ENCODE results near the gene ACACB.

ACACB gene

DNA sequence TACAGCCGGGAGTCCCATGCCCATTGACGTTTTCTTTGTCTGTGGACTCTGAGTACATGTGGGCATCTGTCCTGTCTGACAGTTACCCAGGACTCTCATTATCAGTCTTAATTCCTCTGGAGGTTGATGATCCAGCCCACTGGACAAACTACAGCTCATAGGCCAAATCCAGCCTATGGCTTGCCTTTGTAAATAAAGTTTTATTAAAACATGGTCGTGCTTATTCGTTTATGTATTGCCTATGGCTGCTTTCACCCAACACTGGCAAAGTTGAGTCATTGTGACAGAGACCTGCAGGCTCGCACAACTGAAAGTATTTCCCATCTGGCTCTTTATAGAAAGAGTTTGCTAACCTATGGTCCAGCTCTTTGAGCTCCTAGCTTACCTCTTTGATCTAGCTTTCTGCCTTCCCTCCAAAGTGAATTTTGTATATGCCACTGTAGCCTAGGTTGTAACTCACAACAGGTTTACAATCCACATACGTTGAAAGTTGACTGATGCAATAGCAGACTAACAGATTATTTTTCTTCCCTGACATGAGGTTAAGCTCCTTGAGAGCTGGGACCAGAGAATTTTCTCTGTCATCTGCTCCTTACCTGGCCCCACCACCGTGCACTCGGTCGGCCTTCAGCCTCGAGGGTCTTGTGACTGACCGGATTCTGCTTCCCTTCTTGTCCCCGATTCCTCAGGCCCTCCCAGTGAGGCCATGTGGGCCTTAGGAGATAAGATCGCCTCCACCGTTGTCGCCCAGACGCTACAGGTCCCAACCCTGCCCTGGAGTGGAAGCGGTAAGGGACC lies 57.3 kb downstream of the ACACB start:
- DNase-seq (ENCODE audit: low read depth in 2 of 2), result no peak

DNA sequence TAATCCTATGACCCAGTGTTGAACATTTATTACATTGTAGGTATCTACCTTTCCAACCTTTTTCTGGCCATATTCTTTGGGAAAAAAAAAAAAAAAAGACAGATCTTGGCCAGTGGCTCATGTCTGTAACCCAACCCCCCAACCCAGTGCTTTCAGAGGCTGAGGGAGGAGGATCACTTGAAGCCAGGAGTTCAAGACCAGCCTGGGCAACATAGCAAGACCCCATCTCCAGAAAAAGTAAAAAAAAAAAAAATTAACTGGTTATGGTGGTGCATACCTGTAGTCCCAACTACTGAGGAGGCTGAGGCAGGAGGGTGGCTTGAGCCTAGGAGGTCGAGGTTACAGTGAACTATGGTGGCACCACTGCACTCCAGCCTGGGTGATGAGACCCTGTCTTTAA lies 58.1 kb downstream of the ACACB start:
- no peak for DNase-seq (ENCODE audit: low read depth in 2 of 2)

DNA sequence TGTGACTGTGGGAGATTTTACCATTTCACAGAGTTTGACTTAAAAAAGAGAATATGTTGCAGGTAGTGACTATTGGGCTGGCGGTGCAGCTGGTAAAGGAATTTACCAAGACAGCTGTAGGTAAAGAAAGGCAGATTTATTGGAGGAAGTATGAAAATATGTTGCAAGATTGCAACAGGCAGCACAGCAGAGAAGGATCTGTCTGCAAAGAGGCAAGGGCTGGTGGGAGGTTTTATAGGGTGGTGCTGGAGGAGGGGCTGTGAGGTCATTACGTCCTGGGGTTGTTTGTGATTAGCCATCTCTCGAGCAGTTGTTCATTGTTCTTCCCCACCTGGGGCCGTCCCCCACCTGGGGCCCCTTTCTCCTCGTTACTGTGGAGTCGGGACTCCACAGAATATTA lies 62.1 kb downstream of the ACACB start:
- no peak for DNase-seq (ENCODE audit: low read depth in 2 of 2)

DNA sequence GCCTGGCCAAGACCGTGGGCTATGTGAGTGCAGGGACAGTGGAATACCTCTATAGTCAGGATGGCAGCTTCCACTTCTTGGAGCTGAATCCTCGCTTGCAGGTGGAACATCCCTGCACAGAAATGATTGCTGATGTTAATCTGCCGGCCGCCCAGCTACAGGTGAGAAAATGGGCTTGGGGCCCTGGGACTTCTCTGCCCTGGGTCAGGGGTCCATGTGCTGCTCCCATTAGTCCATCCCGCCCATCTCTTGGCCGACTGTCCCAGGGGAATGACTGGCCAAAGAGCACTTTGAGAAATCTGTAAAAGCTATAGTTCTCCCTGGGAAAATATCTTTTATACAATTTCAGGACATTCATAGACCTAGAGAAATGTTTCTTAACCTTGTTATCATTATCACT lies 63.5 kb downstream of the ACACB start:
- no peak for DNase-seq (ENCODE audit: low read depth in 2 of 2)

DNA sequence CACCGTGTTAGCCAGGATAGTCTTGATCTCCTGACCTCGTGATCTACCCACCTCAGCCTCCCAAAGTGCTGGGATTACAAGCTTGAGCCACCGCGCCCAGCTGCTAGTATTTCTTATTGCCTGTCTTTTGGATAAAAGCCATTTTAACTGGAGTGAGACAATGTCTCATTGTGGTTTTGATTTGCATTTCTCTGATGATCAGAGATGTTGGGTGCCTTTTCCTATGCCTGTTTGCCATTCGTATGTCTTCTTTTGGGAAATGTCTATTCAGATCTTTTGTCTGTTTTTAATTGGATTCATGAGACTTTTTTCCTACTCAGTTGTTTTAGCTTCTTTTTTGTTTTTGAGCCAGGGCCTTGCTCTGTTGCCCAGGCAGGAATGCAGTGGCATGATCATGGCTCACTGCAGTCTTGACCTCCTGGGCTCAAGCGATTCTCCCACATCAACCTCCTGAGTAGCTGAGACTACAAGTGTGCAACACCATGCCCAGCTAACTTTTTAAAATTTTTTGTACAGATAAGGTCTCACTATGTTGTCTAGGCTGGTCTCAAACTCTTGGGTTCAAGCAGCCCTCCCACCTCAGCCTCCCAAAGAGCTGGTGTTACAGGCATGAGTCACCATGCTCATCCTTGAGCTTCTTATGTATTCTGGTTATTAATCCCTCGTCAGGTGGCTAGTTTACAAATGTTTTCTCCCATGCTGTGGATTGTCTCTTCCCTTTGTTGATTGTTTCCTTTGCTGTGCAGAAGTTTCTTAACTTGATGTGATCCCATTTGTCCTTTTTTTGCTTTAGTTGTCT lies 65.9 kb downstream of the ACACB start:
- DNase-seq (ENCODE audit: low read depth in 2 of 2), result no peak

DNA sequence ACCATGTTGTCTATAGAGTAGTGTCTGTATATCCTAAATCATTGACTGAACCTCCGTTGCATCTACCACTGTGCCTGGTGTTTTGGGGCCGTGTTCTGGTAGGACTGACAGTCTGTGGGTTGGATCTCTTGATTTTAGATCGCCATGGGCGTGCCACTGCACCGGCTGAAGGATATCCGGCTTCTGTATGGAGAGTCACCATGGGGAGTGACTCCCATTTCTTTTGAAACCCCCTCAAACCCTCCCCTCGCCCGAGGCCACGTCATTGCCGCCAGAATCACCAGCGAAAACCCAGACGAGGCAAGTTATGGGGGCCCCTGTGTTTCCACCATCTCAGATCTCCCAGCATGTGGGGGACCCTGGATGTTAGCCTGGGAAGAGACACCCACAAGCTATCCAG lies 69.1 kb downstream of the ACACB start:
- DNase-seq (ENCODE audit: low read depth in 2 of 2), result no peak

DNA sequence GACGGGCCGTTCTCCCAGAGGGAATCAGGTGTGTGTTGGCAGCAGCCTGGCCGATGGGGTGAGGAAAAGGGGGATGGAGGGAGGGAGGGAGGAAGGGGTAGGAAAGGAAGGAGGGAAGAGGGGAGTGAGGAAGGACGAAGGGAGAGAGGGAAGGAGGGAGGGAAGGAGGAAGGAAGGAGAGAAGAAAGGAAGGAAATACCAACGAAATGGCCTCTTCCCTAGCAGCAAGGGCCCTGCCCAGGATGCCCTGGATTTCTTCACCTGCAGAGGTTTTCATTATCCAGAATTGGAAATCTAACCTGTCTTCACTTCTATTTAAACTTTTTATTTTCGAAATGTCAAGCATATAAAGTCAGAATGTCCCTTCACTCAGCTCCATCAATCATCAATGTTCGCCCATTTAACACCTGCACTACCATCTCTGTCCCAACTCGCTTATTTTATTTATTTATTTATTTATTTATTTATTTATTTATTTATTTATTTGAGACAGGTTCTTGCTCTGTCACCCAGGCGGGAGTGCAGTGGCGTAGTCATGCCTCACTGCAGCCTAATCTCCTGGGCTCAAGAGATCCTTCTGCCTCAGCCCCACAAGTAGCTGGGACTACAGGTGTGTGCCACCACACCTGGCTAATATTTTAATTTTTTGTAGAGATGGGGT lies 70.7 kb downstream of the ACACB start:
- no peak for DNase-seq (ENCODE audit: low read depth in 2 of 2)

DNA sequence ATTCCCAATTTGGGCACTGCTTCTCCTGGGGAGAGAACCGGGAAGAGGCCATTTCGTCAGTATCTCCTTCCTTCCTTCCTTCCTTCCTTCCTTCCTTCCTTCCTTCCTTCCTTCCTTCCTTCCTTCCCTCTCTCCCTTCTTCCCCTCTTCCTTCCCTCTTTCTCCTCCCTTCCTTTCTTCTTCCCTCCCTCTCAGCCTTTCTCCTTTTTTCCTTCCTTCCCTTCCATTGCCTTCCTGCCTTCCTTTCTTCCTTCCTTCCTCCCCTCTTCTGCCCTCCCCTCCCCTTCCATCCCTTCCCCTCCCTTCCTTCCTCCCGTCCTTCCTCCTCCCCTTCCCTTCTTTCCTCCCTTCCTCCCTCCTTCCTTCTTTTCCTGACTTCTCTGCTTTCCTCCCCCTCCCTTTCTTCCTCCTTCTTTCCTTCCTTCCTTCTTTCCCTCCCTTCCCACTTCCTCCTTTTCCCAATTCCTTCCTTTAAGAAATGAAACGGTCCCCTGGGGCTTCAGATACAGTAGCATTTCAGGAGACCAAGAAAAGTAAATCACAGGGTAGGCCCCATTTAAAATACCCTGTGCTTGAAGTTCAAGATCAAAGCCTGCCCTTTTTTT lies 71.8 kb downstream of the ACACB start:
- DNase-seq (ENCODE audit: low read depth in 2 of 2), result no peak

DNA sequence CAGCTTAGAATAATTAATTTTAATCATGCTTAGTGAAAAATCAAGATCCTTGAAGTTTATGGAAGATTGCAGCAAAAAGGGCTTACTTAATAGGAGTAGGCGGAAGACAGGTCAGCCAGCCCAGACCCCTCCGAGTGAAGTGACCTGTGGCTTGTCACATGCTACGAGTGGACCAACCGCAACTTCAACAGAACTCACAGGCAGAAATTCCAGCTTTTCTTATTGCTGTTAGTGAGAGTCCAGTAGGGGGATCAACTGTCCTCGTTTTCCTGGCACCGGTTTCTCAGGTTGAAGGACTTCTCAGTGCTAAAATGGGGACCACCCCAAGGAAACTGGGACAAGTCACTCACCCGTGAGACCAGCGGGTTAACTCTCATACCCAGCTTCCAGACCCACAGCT lies 72.9 kb downstream of the ACACB start:
- no peak for DNase-seq (ENCODE audit: low read depth in 2 of 2)

DNA sequence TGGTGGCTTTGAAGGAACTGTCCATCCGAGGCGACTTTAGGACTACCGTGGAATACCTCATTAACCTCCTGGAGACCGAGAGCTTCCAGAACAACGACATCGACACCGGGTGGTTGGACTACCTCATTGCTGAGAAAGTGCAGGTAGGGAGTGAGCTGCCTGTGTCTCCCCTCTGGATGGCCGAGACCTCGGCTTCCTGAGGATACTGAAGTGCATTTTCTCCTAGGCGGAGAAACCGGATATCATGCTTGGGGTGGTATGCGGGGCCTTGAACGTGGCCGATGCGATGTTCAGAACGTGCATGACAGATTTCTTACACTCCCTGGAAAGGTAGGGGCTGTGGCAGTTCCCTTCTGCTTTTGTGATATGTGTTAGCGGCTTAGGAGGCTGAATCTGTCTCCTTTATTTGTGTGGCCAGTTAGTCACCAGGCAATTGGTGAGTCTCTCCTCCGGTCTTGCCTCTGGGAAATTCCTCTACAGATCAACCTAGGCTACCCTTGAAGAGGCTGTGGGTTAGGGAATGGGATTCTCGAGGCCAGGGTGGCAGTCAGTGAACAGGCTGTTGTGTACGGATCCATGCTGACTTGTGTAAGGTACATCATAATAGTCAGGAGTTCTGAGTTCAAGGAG lies 75.3 kb downstream of the ACACB start:
- DNase-seq (ENCODE audit: low read depth in 2 of 2), result no peak

DNA sequence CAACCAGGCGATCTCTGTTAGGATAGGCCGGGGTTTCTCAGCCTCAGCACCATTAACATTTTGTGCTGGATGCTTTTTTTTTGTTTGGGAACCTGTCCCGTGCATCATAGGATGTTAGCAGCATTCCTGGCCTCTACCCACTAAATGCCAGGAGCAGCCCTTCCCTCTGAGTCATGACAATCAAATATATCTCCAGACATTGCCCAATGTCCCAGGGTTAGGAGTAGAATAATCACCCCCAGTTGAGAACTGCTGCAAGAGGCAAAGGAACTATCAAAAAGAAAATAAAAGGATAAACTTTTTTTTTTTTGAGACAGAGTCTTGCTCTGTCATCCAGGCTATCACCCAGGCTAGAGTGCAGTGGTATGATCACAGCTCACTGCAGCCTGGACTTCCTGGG lies 76.0 kb downstream of the ACACB start:
- no peak for DNase-seq (ENCODE audit: low read depth in 2 of 2)

DNA sequence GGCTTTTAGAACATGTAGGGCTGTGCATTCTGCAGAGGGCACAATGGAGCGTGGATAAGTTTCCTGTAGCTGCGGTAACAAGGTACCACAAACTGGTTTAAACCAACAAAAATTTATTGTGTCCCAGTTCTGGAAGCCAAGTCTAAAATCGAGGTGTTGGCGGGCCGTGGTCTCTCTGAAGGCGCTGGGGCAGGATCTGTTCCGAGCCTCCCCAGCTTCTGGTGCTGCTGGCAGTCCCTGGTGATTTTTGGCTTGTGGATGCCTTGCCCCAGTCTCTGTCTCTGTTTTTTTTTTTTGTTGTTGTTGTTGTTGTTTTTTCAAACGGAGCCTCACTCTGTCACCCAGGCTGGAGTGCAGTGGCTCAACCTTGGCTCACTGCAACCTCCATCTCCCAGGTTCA lies 77.5 kb downstream of the ACACB start:
- no peak for DNase-seq (ENCODE audit: low read depth in 2 of 2)

DNA sequence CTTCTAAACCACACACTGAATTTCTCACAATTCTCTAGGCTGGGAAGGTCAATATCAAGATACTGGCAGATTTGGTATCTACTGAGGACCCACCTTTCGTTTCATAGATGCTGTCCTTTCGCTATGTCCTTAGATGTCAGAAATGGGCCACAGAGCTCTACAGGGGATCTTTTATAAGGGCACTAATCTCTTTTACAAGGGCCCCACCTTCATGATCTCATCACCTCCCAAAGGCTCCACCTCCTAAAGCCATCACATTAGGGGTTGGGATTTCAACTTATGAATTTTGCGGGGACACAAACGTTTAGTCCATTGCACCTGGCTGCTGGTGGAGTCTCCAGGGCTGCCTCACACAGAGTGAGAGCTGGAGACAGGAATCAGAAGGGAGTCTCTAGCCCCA lies 79.9 kb downstream of the ACACB start:
- DNase-seq (ENCODE audit: low read depth in 2 of 2), result no peak

DNA sequence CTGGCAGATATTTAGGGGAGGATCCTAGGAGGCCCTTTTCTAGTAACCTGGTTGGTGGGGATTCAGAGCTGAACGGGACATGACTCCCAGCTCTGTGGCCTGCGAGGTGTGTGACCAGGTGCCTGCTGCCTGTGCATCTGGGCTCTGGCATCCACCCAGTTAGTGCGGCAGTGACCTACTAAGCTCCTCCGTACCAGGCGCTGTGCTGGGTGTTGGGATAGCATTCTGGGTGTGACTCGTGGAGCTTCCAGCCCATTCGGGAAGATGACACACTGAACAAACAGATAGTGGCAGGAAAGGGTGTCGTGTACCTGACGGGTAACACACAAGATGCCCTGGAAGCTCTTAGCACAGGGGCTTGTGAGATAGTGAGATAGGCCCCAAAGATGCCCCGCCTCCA lies 80.9 kb downstream of the ACACB start:
- no peak for DNase-seq (ENCODE audit: low read depth in 2 of 2)

DNA sequence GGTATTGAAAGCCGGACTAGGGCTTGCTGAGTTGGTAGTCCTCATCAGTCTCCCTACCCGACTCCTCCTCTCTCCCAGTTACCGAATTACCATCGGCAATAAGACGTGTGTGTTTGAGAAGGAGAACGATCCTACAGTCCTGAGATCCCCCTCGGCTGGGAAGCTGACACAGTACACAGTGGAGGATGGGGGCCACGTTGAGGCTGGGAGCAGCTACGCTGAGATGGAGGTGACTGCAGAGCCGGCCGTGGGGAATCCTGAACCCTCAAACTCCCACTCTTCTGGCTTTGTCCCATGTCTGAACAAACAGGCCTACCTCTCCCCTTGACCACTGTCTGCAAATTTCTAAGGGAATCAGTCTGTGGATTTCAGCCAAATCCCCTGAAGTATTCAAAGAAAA lies 82.9 kb downstream of the ACACB start:
- DNase-seq (ENCODE audit: low read depth in 2 of 2), result no peak

DNA sequence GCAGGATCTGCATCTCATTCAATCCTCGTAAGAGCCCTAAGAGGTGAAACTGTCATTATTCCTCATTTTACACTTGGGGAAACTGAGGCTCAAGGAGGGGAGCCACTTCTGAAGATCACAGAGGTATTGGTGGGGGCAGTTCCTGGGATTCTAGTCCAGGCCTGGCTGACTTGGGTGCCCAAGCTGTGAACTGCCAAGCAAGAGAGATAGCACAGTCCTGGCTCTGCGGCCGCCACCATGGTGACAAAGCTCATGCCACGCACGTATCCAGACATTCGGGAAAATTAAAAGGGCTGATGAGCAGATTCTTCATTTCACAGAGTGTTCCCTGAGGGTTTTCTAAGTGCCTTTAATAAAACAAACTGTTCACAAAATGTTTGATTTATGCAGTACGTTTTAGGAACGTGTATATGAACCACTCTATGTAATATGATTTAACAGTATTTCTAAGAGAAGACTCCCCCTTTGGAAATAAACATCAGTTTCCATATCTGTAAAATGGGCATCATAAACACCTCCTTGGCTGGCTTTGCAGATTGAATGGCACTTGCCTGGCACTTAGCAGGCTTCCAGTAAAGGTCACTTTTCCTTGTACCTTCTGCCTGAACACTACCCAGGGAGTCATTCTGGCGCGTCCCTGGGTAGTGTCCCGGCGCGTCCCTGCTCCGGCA lies 84.6 kb downstream of the ACACB start:
- DNase-seq (ENCODE audit: low read depth in 2 of 2), result no peak

DNA sequence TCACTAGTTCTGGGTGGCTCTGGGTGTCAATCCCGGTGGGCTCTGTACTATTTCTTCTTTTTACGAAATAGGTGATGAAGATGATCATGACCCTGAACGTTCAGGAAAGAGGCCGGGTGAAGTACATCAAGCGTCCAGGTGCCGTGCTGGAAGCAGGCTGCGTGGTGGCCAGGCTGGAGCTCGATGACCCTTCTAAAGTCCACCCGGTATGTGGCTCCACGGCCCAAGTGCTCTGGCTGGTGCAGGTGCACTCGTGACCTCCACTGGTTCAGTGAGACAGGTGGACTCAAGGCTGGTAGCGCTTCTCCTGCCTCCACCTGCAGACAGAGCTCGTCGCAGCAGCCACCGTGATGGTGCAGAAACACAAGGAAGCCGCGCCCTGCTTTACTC lies 85.1 kb downstream of the ACACB start:
- no peak for DNase-seq (ENCODE audit: low read depth in 2 of 2)

DNA sequence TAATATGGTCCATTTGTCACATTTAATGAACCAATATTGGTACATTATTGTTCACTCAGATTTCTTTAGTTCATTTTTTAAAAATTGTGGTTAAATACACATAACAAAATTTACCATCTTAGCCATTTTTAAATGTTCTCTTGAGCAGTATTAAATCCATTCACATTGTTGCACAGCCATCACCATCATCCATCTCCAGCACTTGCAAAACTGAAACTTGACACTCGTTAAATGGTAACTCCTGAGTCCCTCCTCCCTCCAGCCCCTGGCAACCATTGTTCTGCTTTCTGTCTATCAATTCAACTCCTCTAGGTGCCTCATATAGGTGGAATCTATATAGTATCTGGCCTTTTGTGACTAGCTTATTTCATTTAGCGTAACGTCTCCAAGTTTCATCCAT lies 86.4 kb downstream of the ACACB start:
- no peak for DNase-seq (ENCODE audit: low read depth in 2 of 2)

DNA sequence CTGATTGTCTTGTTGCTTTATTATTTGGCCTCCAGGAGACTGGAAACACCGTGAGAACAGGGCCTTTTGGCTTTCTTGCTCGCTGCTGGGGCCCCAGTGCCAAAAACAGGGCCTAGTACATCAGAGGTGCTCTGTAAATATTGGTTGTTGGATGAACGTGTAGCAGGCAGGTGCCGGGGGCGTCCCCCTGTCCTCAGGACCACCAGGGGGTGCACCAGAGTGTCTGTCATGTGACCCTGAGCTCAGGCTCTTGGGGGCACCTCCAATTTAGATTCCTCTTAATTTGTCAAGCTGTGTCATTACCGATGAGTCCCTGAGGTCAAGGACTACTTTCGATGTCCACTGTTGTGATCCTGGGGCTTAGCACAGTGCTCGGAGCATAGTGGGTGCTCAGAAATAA lies 87.1 kb downstream of the ACACB start:
- no peak for DNase-seq (ENCODE audit: low read depth in 2 of 2)

DNA sequence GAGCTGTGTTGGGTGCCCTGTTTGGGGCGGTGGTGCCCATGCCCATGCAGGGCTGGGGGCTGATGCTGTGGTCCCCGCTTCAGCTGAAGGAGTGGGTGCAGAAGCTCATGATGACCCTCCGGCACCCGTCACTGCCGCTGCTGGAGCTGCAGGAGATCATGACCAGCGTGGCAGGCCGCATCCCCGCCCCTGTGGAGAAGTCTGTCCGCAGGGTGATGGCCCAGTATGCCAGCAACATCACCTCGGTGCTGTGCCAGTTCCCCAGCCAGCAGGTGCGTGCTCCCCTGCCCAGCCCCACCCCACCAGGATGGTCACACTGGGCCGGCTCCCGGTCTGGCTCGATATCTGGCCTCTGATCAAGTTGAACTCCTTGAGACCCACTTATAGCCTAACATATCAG lies 92.7 kb downstream of the ACACB start:
- no peak for DNase-seq (ENCODE audit: low read depth in 2 of 2)

DNA sequence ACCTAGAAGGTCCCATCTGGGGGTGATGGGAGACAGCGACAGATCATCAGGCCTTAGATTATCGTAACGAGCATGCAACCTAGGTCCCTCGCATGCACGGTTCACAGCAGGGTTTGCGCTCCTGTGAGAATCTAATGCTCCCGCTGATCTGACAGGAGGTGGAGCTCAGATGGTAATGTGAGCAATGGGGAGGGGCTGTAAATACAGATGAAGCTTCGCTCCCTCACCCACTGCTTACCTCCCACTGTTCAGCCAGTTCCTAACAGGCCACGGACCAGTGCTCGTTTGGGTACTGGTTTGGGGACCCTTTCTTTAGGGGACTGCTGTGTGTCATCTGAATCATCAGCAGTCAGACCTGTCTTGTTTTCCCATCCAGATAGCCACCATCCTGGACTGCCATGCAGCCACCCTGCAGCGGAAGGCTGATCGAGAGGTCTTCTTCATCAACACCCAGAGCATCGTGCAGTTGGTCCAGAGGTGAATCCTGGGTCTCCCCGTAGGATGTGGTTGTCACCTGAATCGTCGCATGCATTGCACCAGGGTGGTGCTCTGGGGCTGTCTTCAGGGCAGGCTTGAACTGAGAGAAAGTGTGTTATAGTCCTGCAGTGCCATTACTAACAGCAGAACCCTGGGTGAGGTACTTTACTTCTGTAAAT lies 96.2 kb downstream of the ACACB start:
- no peak for DNase-seq (ENCODE audit: low read depth in 2 of 2)

Data from stimulated activated CD4-positive, alpha-beta T cell treated with anti-CD3 and anti-CD28 coated beads, Interleukin-1b, Interleukin-23, amount 100 ng/mL, for 4 hours (primary cell).